ENCODE data around the gene ZC3H11A.

GRCh38 chr1:203828503-203828902 is 33.1 kb downstream of the ZC3H11A start:
- TF ChIP-seq CTCF (IDR thresholded peaks at IDR 0.05) (no peak), POLR2A (IDR thresholded peaks at IDR 0.05) (no peak)
